ENCODE results near the gene PTRH2. TPM values are rescaled to one million over a fixed set of nuclear protein-coding genes. Genes with fewer than 3 reads are reported as not detected.

PTRH2 gene
- total RNA-seq, 2 experiments from 2014 or later: 21.5 to 24.7 TPM

DNA sequence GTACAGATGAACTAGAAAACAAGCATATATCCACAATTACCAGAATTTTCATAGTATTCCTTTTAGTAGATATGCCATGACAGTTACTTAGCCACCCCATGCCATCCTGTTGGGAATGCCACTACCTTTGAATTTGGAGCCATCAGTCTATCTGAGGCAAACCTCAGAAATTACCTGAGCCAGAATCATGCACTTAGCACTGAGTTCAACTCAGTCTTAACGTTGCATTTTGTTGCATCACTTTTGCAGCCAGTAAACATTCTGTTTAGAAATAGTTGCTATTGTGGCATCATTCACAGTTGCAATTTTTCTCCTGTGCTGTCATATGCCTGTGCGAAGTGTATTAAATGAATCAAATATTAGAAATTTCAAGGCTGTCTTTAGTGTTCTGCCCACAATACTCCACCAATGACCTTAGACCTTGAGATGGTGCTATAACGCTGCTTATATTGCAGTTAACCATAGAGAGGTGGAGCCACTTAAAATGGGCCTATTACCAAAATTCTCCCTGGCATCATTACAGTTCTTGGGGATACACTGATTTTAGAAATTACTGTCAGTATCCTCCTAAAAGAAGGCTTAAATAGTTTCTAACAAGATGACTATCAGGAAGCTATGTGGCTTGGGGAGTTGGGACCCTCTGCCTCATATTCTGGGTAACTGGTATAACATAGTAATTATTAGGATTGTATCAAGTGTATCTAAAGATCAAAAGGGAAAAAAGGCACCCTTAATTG is 11.1 kb downstream of the PTRH2 start:
- no peak for DNase-seq
- ChIA-PET POLR2A (no interaction called here), CTCF (no interaction called here)
- no peaks in the 10 kb centered on the region for H3K9me3 Mint-ChIP-seq (ENCODE audit: insufficient read depth)
- no peak overlapping the region for H3K27ac Mint-ChIP-seq
- peaks cover 33% of the 10 kb centered on the region for H3K4me1 Mint-ChIP-seq (ENCODE audit: low read depth)
- H3K27me3 Mint-ChIP-seq (ENCODE audit: low read depth): no peaks in the 10 kb centered on the region
- peaks cover 79% of the 10 kb centered on the region for H3K36me3 Mint-ChIP-seq (ENCODE audit: low read depth)
- no peak overlapping the region for H3K4me3 Mint-ChIP-seq
- ATAC-seq: no peak

DNA sequence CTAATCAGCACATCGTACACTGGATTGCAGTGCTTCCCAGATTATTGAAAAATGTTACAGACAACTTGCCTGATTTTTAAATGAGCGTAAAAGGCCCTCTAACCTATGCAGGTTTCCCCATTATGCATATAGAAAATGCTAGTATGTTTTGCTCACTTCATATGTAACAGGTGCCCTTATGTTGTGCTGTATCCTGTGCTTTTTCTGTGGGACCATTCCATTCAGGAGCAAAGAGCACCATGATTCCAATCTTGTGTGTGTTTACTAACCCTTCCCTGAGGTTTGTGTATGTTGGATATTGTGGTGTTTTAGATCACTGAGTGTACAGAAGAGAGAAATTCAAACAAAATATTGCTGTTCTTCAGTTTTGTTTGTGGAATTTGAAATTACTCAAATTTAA is 12.9 kb downstream of the PTRH2 start:
- Mint-ChIP-seq H3K27ac (no peak overlapping the region), H3K4me3 (no peak overlapping the region), H3K9me3 (ENCODE audit: insufficient read depth) (no peaks in the 10 kb centered on the region), H3K27me3 (ENCODE audit: low read depth) (no peaks in the 10 kb centered on the region), H3K4me1 (ENCODE audit: low read depth) (peaks cover 19% of the 10 kb centered on the region), H3K36me3 (ENCODE audit: low read depth) (peaks cover 89% of the 10 kb centered on the region)
- POLR2A ChIA-PET: no interaction called here
- CTCF ChIA-PET: no interaction called here
- no peak for ATAC-seq
- no peak for DNase-seq

GRCh38 chr17:59693582-59693981 is 13.6 kb downstream of the PTRH2 start:
- Mint-ChIP-seq H3K4me3 (no peak overlapping the region), H3K4me1 (ENCODE audit: low read depth) (peaks cover 12% of the 10 kb centered on the region), H3K27ac (no peak overlapping the region), H3K36me3 (ENCODE audit: low read depth) (peaks cover 86% of the 10 kb centered on the region), H3K27me3 (ENCODE audit: low read depth) (no peaks in the 10 kb centered on the region), H3K9me3 (ENCODE audit: insufficient read depth) (no peaks in the 10 kb centered on the region)
- ChIA-PET CTCF (no interaction called here), POLR2A (no interaction called here)
- ATAC-seq: no peak
- DNase-seq: no peak

DNA sequence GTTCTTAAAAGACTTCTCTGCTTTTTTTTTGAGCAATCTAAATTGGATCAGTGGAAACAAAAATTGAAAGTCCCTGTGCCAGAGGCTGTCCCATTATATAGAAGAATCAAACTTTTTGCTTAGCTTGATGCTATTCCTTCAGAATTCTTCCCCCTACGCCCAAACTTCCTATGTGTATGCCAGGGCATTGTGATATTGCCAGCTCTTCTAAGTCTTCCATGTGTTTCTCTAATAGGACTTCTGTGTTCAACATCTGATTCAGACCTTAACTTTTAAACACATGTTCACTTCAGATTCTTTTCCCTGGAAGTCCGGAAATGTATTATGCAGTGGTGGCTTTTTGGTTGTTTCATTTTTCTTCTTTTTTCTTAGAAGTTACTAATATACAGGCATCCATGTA is 18.7 kb downstream of the PTRH2 start:
- CTCF ChIA-PET: interaction anchor here (1.5 to 2.3 kb wide), 2 partner anchors 11 to 14 kb away, joined by 5 to 6 read pairs; no protein-coding TSS in a partner anchor
- no peak for DNase-seq
- Mint-ChIP-seq H3K27ac (no peak overlapping the region), H3K4me1 (ENCODE audit: low read depth) (no peaks in the 10 kb centered on the region), H3K36me3 (ENCODE audit: low read depth) (peaks cover 72% of the 10 kb centered on the region), H3K4me3 (no peak overlapping the region), H3K9me3 (ENCODE audit: insufficient read depth) (no peaks in the 10 kb centered on the region), H3K27me3 (ENCODE audit: low read depth) (no peaks in the 10 kb centered on the region)
- POLR2A ChIA-PET: no interaction called here
- ATAC-seq: no peak

- ATAC-seq (no peak), DNase-seq (no peak)
- no peak overlapping the region for H3K27ac Mint-ChIP-seq
- peaks cover 73% of the 10 kb centered on the region for H3K36me3 Mint-ChIP-seq (ENCODE audit: low read depth)
- H3K4me3 Mint-ChIP-seq: no peak overlapping the region
- no peaks in the 10 kb centered on the region for H3K9me3 Mint-ChIP-seq (ENCODE audit: insufficient read depth)
- CTCF ChIA-PET: interaction anchor here (1.5 to 2.3 kb wide), 3 partner anchors 12 to 15 kb away, joined by 5 to 7 read pairs (median 6); no protein-coding TSS in a partner anchor
- POLR2A ChIA-PET: no interaction called here
- no peaks in the 10 kb centered on the region for H3K4me1 Mint-ChIP-seq (ENCODE audit: low read depth)
- H3K27me3 Mint-ChIP-seq (ENCODE audit: low read depth): no peaks in the 10 kb centered on the region
Measured at GRCh38 chr17:59688008-59688407, 19.2 kb downstream of the PTRH2 start.

DNA sequence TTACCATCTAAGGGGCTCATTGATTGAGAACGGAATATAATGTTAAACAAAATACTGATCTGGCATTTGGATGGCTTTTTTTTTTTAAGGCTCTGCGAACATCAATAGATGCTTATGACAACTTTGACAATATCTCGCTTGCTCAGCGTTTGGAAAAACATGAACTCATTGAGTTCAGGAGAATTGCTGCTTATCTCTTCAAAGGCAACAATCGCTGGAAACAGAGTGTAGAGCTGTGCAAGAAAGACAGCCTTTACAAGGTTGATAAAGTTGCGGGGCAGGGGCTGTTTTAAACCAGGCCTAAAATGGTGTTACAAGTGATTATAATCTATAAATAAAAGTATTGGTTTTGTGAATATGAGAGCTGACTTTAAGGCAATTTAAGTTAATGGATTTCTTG is 22.3 kb downstream of the PTRH2 start:
- ChIA-PET CTCF (interaction anchor here (1.2 kb wide), 1 partner anchor 25 kb away, joined by 3 read pairs; no protein-coding TSS in a partner anchor), POLR2A (interaction anchor here (0.6 kb wide), 1 partner anchor 41 kb away, joined by 3 read pairs; no protein-coding TSS in a partner anchor)
- H3K27me3 Mint-ChIP-seq (ENCODE audit: low read depth): no peaks in the 10 kb centered on the region
- H3K27ac Mint-ChIP-seq: no peak overlapping the region
- H3K36me3 Mint-ChIP-seq (ENCODE audit: low read depth): peaks cover 75% of the 10 kb centered on the region
- H3K4me1 Mint-ChIP-seq (ENCODE audit: low read depth): no peaks in the 10 kb centered on the region
- no peaks in the 10 kb centered on the region for H3K9me3 Mint-ChIP-seq (ENCODE audit: insufficient read depth)
- DNase-seq (no peak), ATAC-seq (no peak)
- no peak overlapping the region for H3K4me3 Mint-ChIP-seq

- Mint-ChIP-seq H3K4me3 (no peak overlapping the region), H3K4me1 (ENCODE audit: low read depth) (no peaks in the 10 kb centered on the region), H3K27me3 (ENCODE audit: low read depth) (no peaks in the 10 kb centered on the region), H3K27ac (no peak overlapping the region), H3K36me3 (ENCODE audit: low read depth) (peaks cover 71% of the 10 kb centered on the region), H3K9me3 (ENCODE audit: insufficient read depth) (no peaks in the 10 kb centered on the region)
- ChIA-PET POLR2A (interaction anchor here (0.6 to 1.0 kb wide), 2 partner anchors 64 to 790 kb away, joined by 3 read pairs; partner anchors contain the start of gene CLTC), CTCF (interaction anchor here (0.6 to 1.7 kb wide), 4 partner anchors 8 to 175 kb away, joined by 3 to 6 read pairs (median 4); no protein-coding TSS in a partner anchor)
- no peak for ATAC-seq
- no peak for DNase-seq
Measured at GRCh38 chr17:59683283-59683682, 23.9 kb downstream of the PTRH2 start.

- H3K27me3 Mint-ChIP-seq (ENCODE audit: low read depth): no peaks in the 10 kb centered on the region
- ATAC-seq: no peak
- peaks cover 72% of the 10 kb centered on the region for H3K36me3 Mint-ChIP-seq (ENCODE audit: low read depth)
- H3K4me1 Mint-ChIP-seq (ENCODE audit: low read depth): no peaks in the 10 kb centered on the region
- no peaks in the 10 kb centered on the region for H3K9me3 Mint-ChIP-seq (ENCODE audit: insufficient read depth)
- ChIA-PET POLR2A (no interaction called here), CTCF (no interaction called here)
- no peak overlapping the region for H3K27ac Mint-ChIP-seq
- DNase-seq: no peak
- no peak overlapping the region for H3K4me3 Mint-ChIP-seq
Measured at GRCh38 chr17:59680314-59680713, 26.9 kb downstream of the PTRH2 start.

- Mint-ChIP-seq H3K4me3 (no peak overlapping the region), H3K27ac (no peak overlapping the region), H3K27me3 (ENCODE audit: low read depth) (no peaks in the 10 kb centered on the region), H3K9me3 (ENCODE audit: insufficient read depth) (no peaks in the 10 kb centered on the region), H3K36me3 (ENCODE audit: low read depth) (peaks cover 70% of the 10 kb centered on the region), H3K4me1 (ENCODE audit: low read depth) (no peaks in the 10 kb centered on the region)
- CTCF ChIA-PET: no interaction called here
- ATAC-seq (no peak), DNase-seq (no peak)
- POLR2A ChIA-PET: interaction anchor here (0.6 kb wide), 1 partner anchor 45 kb away, joined by 3 read pairs; no protein-coding TSS in a partner anchor
Measured at GRCh38 chr17:59678918-59679317, 28.3 kb downstream of the PTRH2 start.

DNA sequence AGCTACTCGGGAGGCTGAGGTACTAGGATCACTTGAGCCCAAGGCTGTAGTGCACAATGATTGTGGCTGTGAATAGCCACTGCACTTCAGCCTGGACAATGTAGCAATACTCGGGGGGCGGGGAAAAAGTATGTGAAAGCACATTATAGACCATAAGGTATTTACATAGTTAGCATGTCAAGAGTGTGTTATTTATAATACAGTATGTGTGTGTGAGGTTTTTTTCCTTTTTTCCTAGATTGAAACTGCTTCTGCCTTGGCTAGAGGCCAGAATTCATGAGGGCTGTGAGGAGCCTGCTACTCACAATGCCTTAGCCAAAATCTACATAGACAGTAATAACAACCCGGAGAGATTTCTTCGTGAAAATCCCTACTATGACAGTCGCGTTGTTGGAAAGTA is 30.5 kb downstream of the PTRH2 start:
- DNase-seq (no peak), ATAC-seq (no peak)
- Mint-ChIP-seq H3K36me3 (ENCODE audit: low read depth) (peaks cover 64% of the 10 kb centered on the region), H3K4me3 (no peak overlapping the region), H3K4me1 (ENCODE audit: low read depth) (peaks cover 1% of the 10 kb centered on the region), H3K27me3 (ENCODE audit: low read depth) (no peaks in the 10 kb centered on the region), H3K9me3 (ENCODE audit: insufficient read depth) (no peaks in the 10 kb centered on the region), H3K27ac (no peak overlapping the region)
- CTCF ChIA-PET: no interaction called here
- POLR2A ChIA-PET: no interaction called here

GRCh38 chr17:59675231-59675630 is 32.0 kb downstream of the PTRH2 start:
- Mint-ChIP-seq H3K27ac (no peak overlapping the region), H3K9me3 (ENCODE audit: insufficient read depth) (no peaks in the 10 kb centered on the region), H3K4me3 (no peak overlapping the region), H3K27me3 (ENCODE audit: low read depth) (no peaks in the 10 kb centered on the region), H3K36me3 (ENCODE audit: low read depth) (peaks cover 60% of the 10 kb centered on the region), H3K4me1 (ENCODE audit: low read depth) (peaks cover 13% of the 10 kb centered on the region)
- ATAC-seq (no peak), DNase-seq (no peak)
- POLR2A ChIA-PET: interaction anchor here (1.3 kb wide), 1 partner anchor 56 kb away, joined by 6 read pairs; the partner anchor contains the start of gene CLTC
- CTCF ChIA-PET: interaction anchor here (1.0 to 1.4 kb wide), 5 partner anchors 8 to 60 kb away, joined by 3 to 6 read pairs (median 5); partner anchors contain the start of genes CLTC, PTRH2 and VMP1

DNA sequence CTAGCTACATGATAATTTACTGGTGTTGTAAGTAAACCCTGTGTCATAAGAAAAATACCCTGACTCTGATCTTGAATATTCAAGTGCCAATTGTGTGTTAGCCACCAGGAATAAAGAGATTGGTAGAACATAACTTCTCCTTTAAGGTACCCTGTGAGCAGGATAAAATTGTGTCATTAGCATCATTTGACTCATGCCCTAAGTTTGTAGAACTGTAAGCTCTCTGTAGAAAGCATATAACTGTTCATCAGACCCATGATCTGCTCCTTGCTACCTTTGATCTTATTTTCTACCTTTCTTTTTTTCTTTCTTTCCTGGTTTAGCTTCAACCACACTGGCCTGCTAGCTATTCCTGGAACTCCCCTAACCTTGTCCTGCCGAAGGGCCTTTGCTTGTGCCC is 35.8 kb downstream of the PTRH2 start:
- Mint-ChIP-seq H3K4me3 (no peak overlapping the region), H3K36me3 (ENCODE audit: low read depth) (peaks cover 50% of the 10 kb centered on the region), H3K27ac (peak overlapping the region; percentile 44), H3K9me3 (ENCODE audit: insufficient read depth) (no peaks in the 10 kb centered on the region), H3K4me1 (ENCODE audit: low read depth) (peaks cover 25% of the 10 kb centered on the region), H3K27me3 (ENCODE audit: low read depth) (no peaks in the 10 kb centered on the region)
- ChIA-PET POLR2A (interaction anchor here (0.6 to 2.7 kb wide), 2 partner anchors 22 to 52 kb away, joined by 4 to 15 read pairs; partner anchors contain the start of gene CLTC), CTCF (interaction anchor here (1.0 to 1.4 kb wide), 3 partner anchors 59 to 451 kb away, joined by 3 to 6 read pairs (median 3); partner anchors contain the start of gene GDPD1)
- no peak for DNase-seq
- ATAC-seq: no peak
